WTC11 (cell line): ENCODE results near the gene UQCRC2. TPM values are rescaled to one million over a fixed set of nuclear protein-coding genes. Genes with fewer than 3 reads are reported as not detected.

Experiments
- ATAC-seq: fragments of 200-7000 bp; cut with Tn5 transposase; 2 replicates; pipeline ENCODE4 v1.10.0; 2021; ENCODE audit warnings: mild to moderate bottlenecking, moderate library complexity
- CTCF ChIA-PET: fragments of 300-600 bp; sonication (Branson Sonifier 250); formaldehyde crosslinking; loops from one replicate; lab custom pipeline; 2021; ENCODE audit warnings: antibody characterized with exemption; lab: Charles Lee
- POLR2A ChIA-PET: fragments of 350-600 bp; sonication (Branson Sonifier 250); formaldehyde crosslinking; loops from one replicate; lab custom pipeline; 2021; ENCODE audit warnings: antibody characterized with exemption; lab: Charles Lee
- DNase-seq: peaks from one replicate; pipeline ENCODE4 v3.0.0; 2021; ENCODE audit warnings: low spot score
- H3K27ac Mint-ChIP-seq: 2 replicates; pipeline ENCODE4 v1.8.0; 2021; ENCODE audit warnings: mixed read lengths
- H3K27me3 Mint-ChIP-seq: 2 replicates; pipeline ENCODE4 v1.8.0; 2021; ENCODE audit warnings: low read depth, mild to moderate bottlenecking, moderate library complexity, mixed read lengths
- H3K36me3 Mint-ChIP-seq: 2 replicates; pipeline ENCODE4 v1.8.0; 2021; ENCODE audit warnings: mixed read lengths
- H3K4me1 Mint-ChIP-seq: 2 replicates; pipeline ENCODE4 v1.8.0; 2022; ENCODE audit warnings: mixed read lengths
- H3K4me3 Mint-ChIP-seq: 2 replicates; pipeline ENCODE4 v1.8.0; 2021; ENCODE audit warnings: mild to moderate bottlenecking, moderate library complexity, mixed read lengths
- H3K9me3 Mint-ChIP-seq: 2 replicates; pipeline ENCODE4 v1.8.0; 2021; ENCODE audit warnings: mixed read lengths
- AFF4 ChIP-seq: sonication (generic); formaldehyde crosslinking; IDR thresholded peaks from 2 replicates; pipeline ENCODE4 v1.8.1; 2023; ENCODE audit warnings: mild to moderate bottlenecking, missing genetic modification reagents, borderline replicate concordance
- ARID4B ChIP-seq: sonication (generic); formaldehyde crosslinking; IDR thresholded peaks from 2 replicates; pipeline ENCODE4 v1.8.0; 2023; ENCODE audit warnings: missing genetic modification reagents, mild to moderate bottlenecking, borderline replicate concordance
- ATF3 ChIP-seq: sonication (generic); formaldehyde crosslinking; conservative IDR thresholded peaks from 2 replicates; pipeline ENCODE4 v1.8.1; 2022; ENCODE audit warnings: mild to moderate bottlenecking, missing genetic modification reagents
- CREB1 ChIP-seq: sonication (generic); formaldehyde crosslinking; IDR thresholded peaks from 2 replicates; pipeline ENCODE4 v1.8.0; 2023; ENCODE audit warnings: mild to moderate bottlenecking, missing genetic modification reagents
- ESRRA ChIP-seq: sonication (generic); formaldehyde crosslinking; IDR thresholded peaks from 2 replicates; pipeline ENCODE4 v1.8.1; 2022; ENCODE audit warnings: mild to moderate bottlenecking, missing genetic modification reagents, borderline replicate concordance
- GTF2I ChIP-seq: fragments of 250-450 bp; sonication (Bioruptor Pico); conservative IDR thresholded peaks from 2 replicates; pipeline ENCODE4 v1.4.0; 2021; ENCODE audit warnings: mild to moderate bottlenecking
- HMGA2 ChIP-seq: fragments of 250-450 bp; sonication (Bioruptor Pico); IDR thresholded peaks from 2 replicates; pipeline ENCODE4 v1.4.0; 2021; ENCODE audit warnings: mild to moderate bottlenecking, moderate library complexity
- PREB ChIP-seq: sonication (generic); formaldehyde crosslinking; IDR thresholded peaks from 2 replicates; pipeline ENCODE4 v1.8.1; 2022; ENCODE audit warnings: mild to moderate bottlenecking, missing genetic modification reagents, moderate library complexity, borderline replicate concordance
- USF1 ChIP-seq: sonication (generic); formaldehyde crosslinking; IDR thresholded peaks from 2 replicates; pipeline ENCODE4 v1.8.0; 2022; ENCODE audit warnings: mild to moderate bottlenecking, missing genetic modification reagents
- ZMAT4 ChIP-seq: fragments of 250-450 bp; sonication (Bioruptor Pico); IDR thresholded peaks from 2 replicates; pipeline ENCODE4 v1.9.0; 2021; ENCODE audit warnings: mild to moderate bottlenecking
- ZNF232 ChIP-seq: sonication (generic); formaldehyde crosslinking; IDR thresholded peaks from 2 replicates; pipeline ENCODE4 v1.8.0; 2022; ENCODE audit warnings: mild to moderate bottlenecking, missing genetic modification reagents
- ZNF416 ChIP-seq: fragments of 250-450 bp; sonication (Bioruptor Pico); IDR thresholded peaks from 2 replicates; pipeline ENCODE4 v1.9.0; 2021; ENCODE audit warnings: mild to moderate bottlenecking, inconsistent platforms
- ZSCAN18 ChIP-seq: fragments of 250-450 bp; sonication (Bioruptor Pico); IDR thresholded peaks from 2 replicates; pipeline ENCODE4 v2.1.2; 2022; ENCODE audit warnings: mild to moderate bottlenecking, moderate library complexity
- total RNA-seq: library from RNA; stranded (reverse); gene quantifications from 3 replicates; pipeline ENCODE4 v1.2.3, GENCODE V29; 2021

The UQCRC2 gene
- total RNA-seq, 1 experiment from 2014 or later: 197 TPM

GRCh38 chr16:21962475-21962874 lies 9.3 kb downstream of the UQCRC2 start (continued):
- TF ChIP-seq PREB (CRISPR knock-in tag) (no peak), ZMAT4 (CRISPR knock-in tag) (no peak), ZSCAN18 (CRISPR knock-in tag) (no peak)

GRCh38 chr16:21963887-21964286 lies 10.7 kb downstream of the UQCRC2 start:
- ChIA-PET POLR2A (no interaction called here), CTCF (no interaction called here)
- ATAC-seq: no peak
- H3K27me3 Mint-ChIP-seq: no peaks in the 10 kb centered on the region
- no peak overlapping the region for H3K4me3 Mint-ChIP-seq
- no peaks in the 10 kb centered on the region for H3K9me3 Mint-ChIP-seq
- DNase-seq: no peak
- peaks cover 79% of the 10 kb centered on the region for H3K36me3 Mint-ChIP-seq
- TF ChIP-seq ESRRA (no peak), ATF3 (CRISPR knock-in tag) (no peak), ZNF232 (CRISPR knock-in tag) (no peak), AFF4 (CRISPR knock-in tag) (no peak)
- H3K27ac Mint-ChIP-seq: no peak overlapping the region
- H3K4me1 Mint-ChIP-seq: no peaks in the 10 kb centered on the region

GRCh38 chr16:21964353-21964752 lies 11.2 kb downstream of the UQCRC2 start:
- ChIA-PET CTCF (no interaction called here), POLR2A (no interaction called here)
- no peak for ATAC-seq

More at GRCh38 chr16:21964353-21964752, 11.2 kb downstream of the UQCRC2 start:
- no peaks in the 10 kb centered on the region for H3K4me1 Mint-ChIP-seq
- H3K27ac Mint-ChIP-seq: no peak overlapping the region
- H3K36me3 Mint-ChIP-seq: peaks cover 75% of the 10 kb centered on the region
- no peaks in the 10 kb centered on the region for H3K27me3 Mint-ChIP-seq
- no peak overlapping the region for H3K4me3 Mint-ChIP-seq
- no peak for DNase-seq
- TF ChIP-seq ZNF416 (CRISPR knock-in tag) (no peak), ARID4B (no peak), CREB1 (CRISPR knock-in tag) (no peak), GTF2I (CRISPR knock-in tag) (no peak), HMGA2 (no peak), USF1 (CRISPR knock-in tag) (no peak), ZSCAN18 (CRISPR knock-in tag) (no peak)
- H3K9me3 Mint-ChIP-seq: no peaks in the 10 kb centered on the region
